ENCODE measurements around the gene PSMB1.

PSMB1 gene

GRCh38 chr6:170552765-170553533, at the start of gene PSMB1:
PSMB1 (minus strand) TSS chr6:170553307; CDS start chr6:170553242, 65 bp downstream.
- peak; percentile 77 for DNase-seq

- DNase-seq = no peak
These were observed 44.2 kb upstream of the PSMB1 start for GRCh38 chr6:170597278-170597677.

GRCh38 chr6:170596426-170596825, 43.3 kb upstream of the PSMB1 start:
- DNase-seq = no peak

GRCh38 chr6:170590725-170591124, 37.6 kb upstream of the PSMB1 start:
- no peak for DNase-seq

GRCh38 chr6:170584954-170585498, 31.9 kb upstream of the PSMB1 start:
- DNase-seq = no peak

GRCh38 chr6:170584181-170584953, 31.3 kb upstream of the PSMB1 start, which contains the start of gene PDCD2:
PDCD2 (minus strand) TSS chr6:170584637; CDS start chr6:170584581, 56 bp downstream.
- peak; percentile 76 for DNase-seq

- no peak for DNase-seq
These were observed 30.7 kb upstream of the PSMB1 start for GRCh38 chr6:170583756-170584180.

GRCh38 chr6:170578909-170579308, 25.8 kb upstream of the PSMB1 start:
- DNase-seq = no peak

- DNase-seq = no peak
These were observed 22.1 kb upstream of the PSMB1 start for GRCh38 chr6:170575250-170575649.

- no peak for DNase-seq
These were observed 19.8 kb upstream of the PSMB1 start for GRCh38 chr6:170572704-170573466.

- no peak for DNase-seq
These were observed 11.9 kb upstream of the PSMB1 start for GRCh38 chr6:170564936-170565530.

- DNase-seq = no peak
These were observed 8.4 kb upstream of the PSMB1 start for GRCh38 chr6:170561555-170561954.

- no peak for DNase-seq
These were observed 2.2 kb upstream of the PSMB1 start for GRCh38 chr6:170555305-170555704.

- DNase-seq = no peak
These were observed 1.7 kb upstream of the PSMB1 start for GRCh38 chr6:170554796-170555137.

- peak; percentile 93 for DNase-seq
These were observed 1.1 kb upstream of the PSMB1 start, which contains the start of gene TBP for GRCh38 chr6:170554013-170554795. TBP (plus strand) TSS chr6:170554369; CDS start chr6:170557030, 2,661 bp downstream.

- DNase-seq = no peak
These were observed 466 bp upstream of the PSMB1 start for GRCh38 chr6:170553534-170554012.

GRCh38 chr6:170545405-170545804, 7.7 kb downstream of the PSMB1 start:
- DNase-seq = peak; percentile 76

GRCh38 chr6:170542031-170542719, 10.9 kb downstream of the PSMB1 start:
- no peak for DNase-seq

GRCh38 chr6:170537329-170537728, 15.8 kb downstream of the PSMB1 start:
- no peak for DNase-seq

GRCh38 chr6:170536671-170537070, 16.4 kb downstream of the PSMB1 start:
- DNase-seq = no peak

GRCh38 chr6:170535004-170535403, 18.1 kb downstream of the PSMB1 start:
- DNase-seq = no peak
